22Rv1 (cell line): ENCODE results near the gene VASH2.

Experiments used
- H3K27ac ChIP-seq: fragments of 450-650 bp; 2 replicates; pipeline ENCODE4 v1.5.1; 2017
- CTCF ChIP-seq: fragments of 450-650 bp; IDR thresholded peaks from 2 replicates; pipeline ENCODE4 v1.5.1; 2017; ENCODE audit warnings: mild to moderate bottlenecking
- ZFX ChIP-seq: fragments of 450-650 bp; IDR thresholded peaks from 2 replicates; pipeline ENCODE4 v1.6.1; 2017; ENCODE audit warnings: antibody characterized with exemption, borderline replicate concordance

The VASH2 gene

GRCh38 chr1:212979340-212980122 lies 29.2 kb downstream of the VASH2 start:
- H3K27ac ChIP-seq, result no peak overlapping the region
- TF ChIP-seq ZFX, result no peak

GRCh38 chr1:212980123-212980785 lies 29.9 kb downstream of the VASH2 start:
- TF ChIP-seq ZFX, result no peak
- no peak for TF ChIP-seq CTCF
- no peak overlapping the region for H3K27ac ChIP-seq

DNA sequence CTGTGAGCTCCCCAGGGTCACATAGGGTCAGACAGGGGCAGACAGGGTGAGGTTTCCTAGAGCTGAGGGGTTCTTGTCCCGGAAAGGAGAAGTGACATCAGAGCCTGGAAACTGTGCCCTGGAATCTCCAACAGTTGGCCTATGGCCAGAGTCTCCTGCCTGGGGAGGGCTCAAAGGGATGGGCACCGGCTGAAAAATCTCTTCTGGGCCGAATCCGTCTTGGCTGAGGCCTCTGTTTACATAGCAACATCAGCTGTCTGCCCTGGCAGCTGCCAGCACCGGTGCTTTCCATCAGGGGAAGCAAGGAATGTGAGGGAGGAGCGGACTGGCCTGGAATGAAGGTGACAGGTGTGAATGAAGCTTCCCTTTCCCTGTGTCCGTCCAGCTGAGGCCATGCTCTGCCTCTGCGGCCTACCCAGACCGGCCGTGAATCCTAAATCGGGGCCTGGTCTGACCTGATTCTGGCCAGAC lies 30.7 kb downstream of the VASH2 start:
- no peak overlapping the region for H3K27ac ChIP-seq
- TF ChIP-seq ZFX (no peak), CTCF (no peak)

DNA sequence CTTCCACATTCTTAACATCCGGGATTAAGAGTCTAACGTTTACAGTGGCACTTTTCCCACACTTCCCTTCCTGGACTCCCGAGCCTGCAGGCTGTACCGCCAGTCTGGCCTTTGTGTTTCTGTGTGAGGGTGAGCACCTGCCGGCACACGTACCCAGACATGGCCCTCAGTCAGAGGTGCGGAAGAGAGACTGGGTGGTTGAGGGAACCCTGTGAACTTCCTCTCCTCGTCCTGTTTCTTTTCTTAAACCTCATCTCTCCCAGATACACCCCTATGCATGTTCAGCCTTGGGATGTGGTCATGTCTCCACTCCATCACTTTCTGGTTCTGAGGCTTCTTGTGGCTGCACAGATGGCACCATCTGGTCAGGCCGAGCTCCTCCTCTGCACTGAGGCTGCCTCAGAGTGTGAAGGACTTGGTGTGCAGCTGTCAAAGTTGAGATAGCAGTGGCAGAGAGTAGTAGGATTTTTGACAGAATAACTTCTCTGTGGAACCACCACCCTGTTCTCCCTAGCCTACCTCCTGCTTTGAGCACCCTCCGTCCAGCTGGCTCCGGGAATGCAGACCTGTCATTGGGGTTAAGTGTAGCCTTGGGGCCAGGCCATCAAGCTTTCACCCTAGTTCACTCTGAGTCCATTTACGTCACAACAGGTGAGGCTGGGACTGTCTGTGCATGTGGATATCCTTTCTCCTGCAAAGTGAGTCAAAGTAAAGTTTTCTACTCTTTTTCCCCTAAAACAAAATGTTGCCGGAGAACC lies 31.4 kb downstream of the VASH2 start:
- H3K27ac ChIP-seq, result no peak overlapping the region
- TF ChIP-seq CTCF (no peak), ZFX (no peak)

DNA sequence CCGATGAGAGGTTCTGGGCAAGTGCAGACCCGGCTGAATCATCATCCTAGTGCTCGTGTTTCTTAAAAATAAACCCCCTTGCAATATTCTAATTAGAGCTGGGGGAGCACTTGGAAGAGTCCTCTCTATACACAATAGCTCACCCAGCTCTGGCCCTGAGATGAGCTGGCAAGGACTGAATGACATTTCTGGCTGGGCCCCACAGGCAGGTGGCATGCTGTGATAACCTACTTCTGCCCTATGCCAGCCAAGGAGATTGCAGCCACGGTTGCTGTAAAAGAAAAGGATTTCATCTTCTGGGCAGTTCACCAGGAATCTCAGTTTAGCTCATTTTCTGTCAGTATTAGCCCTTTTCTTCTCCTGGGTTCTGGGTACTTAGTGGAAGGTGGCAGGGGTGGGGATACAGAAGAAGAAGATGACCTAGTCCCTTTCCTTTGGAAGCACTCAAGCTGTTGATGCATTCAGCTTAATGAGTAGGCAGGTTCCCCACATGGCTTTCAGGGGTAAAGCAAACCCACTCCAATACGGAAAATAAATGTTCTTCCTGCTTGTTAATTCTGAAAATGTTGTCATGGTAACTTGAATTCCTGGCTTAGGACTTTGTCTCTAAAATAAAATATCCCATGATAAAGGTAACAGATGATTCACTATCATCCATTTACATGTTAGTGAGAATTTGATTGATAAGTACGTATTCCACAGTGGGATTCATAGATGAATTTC lies 32.2 kb downstream of the VASH2 start:
- no peak for TF ChIP-seq CTCF

GRCh38 chr1:212983482-212983881 lies 33.1 kb downstream of the VASH2 start:
- TF ChIP-seq CTCF (no peak), ZFX (no peak)
- no peak overlapping the region for H3K27ac ChIP-seq

More for the DNA sequence above, 32.2 kb downstream of the VASH2 start:
- no peak overlapping the region for H3K27ac ChIP-seq

GRCh38 chr1:212984522-212985291 lies 34.4 kb downstream of the VASH2 start:
- TF ChIP-seq ZFX, result no peak
- no peak for TF ChIP-seq CTCF
- no peak overlapping the region for H3K27ac ChIP-seq
